22Rv1 (cell line): ENCODE measurements around the gene WWC2.

ENCODE experiments used
- H3K27ac ChIP-seq: fragments of 450-650 bp; 2 replicates; pipeline ENCODE4 v1.5.1; 2017
- CTCF ChIP-seq: fragments of 450-650 bp; IDR thresholded peaks from 2 replicates; pipeline ENCODE4 v1.5.1; 2017; ENCODE audit warnings: mild to moderate bottlenecking
- ZFX ChIP-seq: fragments of 450-650 bp; IDR thresholded peaks from 2 replicates; pipeline ENCODE4 v1.6.1; 2017; ENCODE audit warnings: antibody characterized with exemption, borderline replicate concordance

Gene WWC2

GRCh38 chr4:183297675-183298074 lies 198.6 kb downstream of the WWC2 start:
- no peak for TF ChIP-seq CTCF
- no peak for TF ChIP-seq ZFX
- no peak overlapping the region for H3K27ac ChIP-seq

GRCh38 chr4:183299464-183299863 lies 200.4 kb downstream of the WWC2 start:
- no peak overlapping the region for H3K27ac ChIP-seq
- TF ChIP-seq ZFX (no peak), CTCF (no peak)

- no peak overlapping the region for H3K27ac ChIP-seq
- no peak for TF ChIP-seq ZFX
- TF ChIP-seq CTCF: no peak
Observed at GRCh38 chr4:183300070-183300469, 201.0 kb downstream of the WWC2 start.

GRCh38 chr4:183300655-183301054 lies 201.6 kb downstream of the WWC2 start:
- TF ChIP-seq CTCF (no peak), ZFX (no peak)

GRCh38 chr4:183303301-183303700 lies 204.2 kb downstream of the WWC2 start:
- no peak overlapping the region for H3K27ac ChIP-seq
- TF ChIP-seq CTCF (no peak), ZFX (no peak)

More at GRCh38 chr4:183300655-183301054, 201.6 kb downstream of the WWC2 start:
- H3K27ac ChIP-seq: no peak overlapping the region

GRCh38 chr4:183304067-183304466 lies 205.0 kb downstream of the WWC2 start:
- no peak for TF ChIP-seq ZFX
- no peak for TF ChIP-seq CTCF
- no peak overlapping the region for H3K27ac ChIP-seq

- H3K27ac ChIP-seq: no peak overlapping the region
- no peak for TF ChIP-seq CTCF
Observed at GRCh38 chr4:183304538-183304937, 205.5 kb downstream of the WWC2 start.
